IgD-negative memory B cell (primary cell): ENCODE measurements around the gene CDYL. TPM values are rescaled to one million over a fixed set of nuclear protein-coding genes. Genes with fewer than 3 reads are reported as not detected.
"Not testable (repeated sequence)": the region's sequence is repeated elsewhere in the genome, so short reads cannot be mapped to it uniquely, and the experiment has no call there.

Experiments used
- H3K27ac Mint-ChIP-seq, 3 donors: one replicate each; pipeline ENCODE4 v1.8.0; 2020 to 2022; ENCODE audit warnings: mild to moderate bottlenecking in 3 of 3, mixed read lengths in 3 of 3, moderate library complexity in 1 of 3
- H3K27me3 Mint-ChIP-seq: one replicate; pipeline ENCODE4 v1.8.0; 2021; ENCODE audit warnings: mixed read lengths
- H3K36me3 Mint-ChIP-seq: one replicate; pipeline ENCODE4 v1.8.0; 2020; ENCODE audit warnings: mild to moderate bottlenecking, mixed read lengths
- H3K4me1 Mint-ChIP-seq, 3 donors: one replicate each; pipeline ENCODE4 v1.8.0; 2020 to 2022; ENCODE audit warnings: mixed read lengths in 3 of 3, mild to moderate bottlenecking in 1 of 3
- H3K4me3 Mint-ChIP-seq, 4 donors: one replicate each; pipeline ENCODE4 v1.8.0; 2020 to 2022; ENCODE audit warnings: mild to moderate bottlenecking in 4 of 4, mixed read lengths in 4 of 4, moderate library complexity in 3 of 4
- H3K9me3 Mint-ChIP-seq, 3 donors: one replicate each; pipeline ENCODE4 v1.8.0; 2020 to 2021; ENCODE audit warnings: mixed read lengths in 3 of 3, mild to moderate bottlenecking in 1 of 3
- polyA plus RNA-seq: library from polyadenylated mRNA; unstranded; fragments of 300-500 nt; fragmentation: Illumina TruSeq; gene quantifications from one replicate; pipeline ENCODE4 v1.2.3, GENCODE V29; 2021

Gene CDYL
- polyA plus RNA-seq, 1 donor from 2014 or later, result 5.3 TPM

GRCh38 chr6:4973982-4974745 lies 198.0 kb downstream of the CDYL start:
- Mint-ChIP-seq H3K36me3 (peaks cover 10% of the 10 kb centered on the region), H3K4me1 (peaks cover 0 to 3% (median 0%) of the 10 kb centered on the region in 3 donors), H3K27me3 (peaks cover 12% of the 10 kb centered on the region), H3K4me3 (no peak overlapping the region), H3K9me3 (peaks cover 5 to 9% (median 5%) of the 10 kb centered on the region in 3 donors), H3K27ac (no peak overlapping the region)

GRCh38 chr6:4974962-4975361 lies 198.8 kb downstream of the CDYL start:
- Mint-ChIP-seq H3K27ac (no peak overlapping the region), H3K27me3 (peaks cover 12% of the 10 kb centered on the region), H3K9me3 (peaks cover 7 to 15% (median 9%) of the 10 kb centered on the region in 3 donors), H3K36me3 (peaks cover 12% of the 10 kb centered on the region), H3K4me3 (no peak overlapping the region), H3K4me1 (peaks cover 0 to 3% (median 0%) of the 10 kb centered on the region in 3 donors)

- peaks cover 0 to 3% (median 0%) of the 10 kb centered on the region in 3 donors for H3K4me1 Mint-ChIP-seq
Measured at GRCh38 chr6:4975506-4975905, 199.3 kb downstream of the CDYL start.

GRCh38 chr6:4977468-4977867 lies 201.3 kb downstream of the CDYL start:
- Mint-ChIP-seq H3K4me3 (no peak overlapping the region), H3K36me3 (peaks cover 10% of the 10 kb centered on the region), H3K9me3 (peaks cover 9 to 21% (median 10%) of the 10 kb centered on the region in 3 donors), H3K27ac (no peak overlapping the region), H3K4me1 (peaks cover 0 to 3% (median 0%) of the 10 kb centered on the region in 3 donors), H3K27me3 (peaks cover 8% of the 10 kb centered on the region)

More at GRCh38 chr6:4975506-4975905, 199.3 kb downstream of the CDYL start:
- H3K36me3 Mint-ChIP-seq, result peaks cover 12% of the 10 kb centered on the region
- peaks cover 10% of the 10 kb centered on the region for H3K27me3 Mint-ChIP-seq
- H3K4me3 Mint-ChIP-seq, result no peak overlapping the region
- peaks cover 9 to 18% (median 10%) of the 10 kb centered on the region in 3 donors for H3K9me3 Mint-ChIP-seq
- no peak overlapping the region for H3K27ac Mint-ChIP-seq

- Mint-ChIP-seq H3K9me3 (peaks cover 9 to 21% (median 10%) of the 10 kb centered on the region in 3 donors), H3K4me3 (no peak overlapping the region), H3K36me3 (peaks cover 10% of the 10 kb centered on the region), H3K27me3 (peaks cover 6% of the 10 kb centered on the region), H3K27ac (no peak overlapping the region), H3K4me1 (peaks cover 0 to 3% (median 0%) of the 10 kb centered on the region in 3 donors)
Measured at GRCh38 chr6:4979426-4979825, 203.2 kb downstream of the CDYL start.

GRCh38 chr6:4981761-4982160 lies 205.6 kb downstream of the CDYL start:
- peaks cover 5 to 16% (median 8%) of the 10 kb centered on the region in 3 donors for H3K9me3 Mint-ChIP-seq
- H3K4me3 Mint-ChIP-seq, result no peak overlapping the region
- no peak overlapping the region for H3K27ac Mint-ChIP-seq
- H3K36me3 Mint-ChIP-seq, result peaks cover 12% of the 10 kb centered on the region
- H3K4me1 Mint-ChIP-seq, result peaks cover 0 to 3% (median 0%) of the 10 kb centered on the region in 3 donors
- peaks cover 5% of the 10 kb centered on the region for H3K27me3 Mint-ChIP-seq

GRCh38 chr6:4983322-4983721 lies 207.1 kb downstream of the CDYL start:
- Mint-ChIP-seq H3K4me1 (no peaks in the 10 kb centered on the region), H3K36me3 (peaks cover 5% of the 10 kb centered on the region), H3K4me3 (no peak overlapping the region), H3K27ac (no peak overlapping the region), H3K27me3 (peaks cover 4% of the 10 kb centered on the region), H3K9me3 (peaks cover 5 to 12% (median 5%) of the 10 kb centered on the region in 3 donors)

- H3K4me3 Mint-ChIP-seq, result no peak overlapping the region
- no peak overlapping the region for H3K27ac Mint-ChIP-seq
- no peaks in the 10 kb centered on the region for H3K4me1 Mint-ChIP-seq
- H3K36me3 Mint-ChIP-seq, result peaks cover 13% of the 10 kb centered on the region
- H3K27me3 Mint-ChIP-seq, result no peaks in the 10 kb centered on the region
- H3K9me3 Mint-ChIP-seq, result no peaks in the 10 kb centered on the region
Measured at GRCh38 chr6:4986999-4987398, 210.8 kb downstream of the CDYL start.

GRCh38 chr6:4987432-4987831 lies 211.2 kb downstream of the CDYL start:
- peaks cover 13% of the 10 kb centered on the region for H3K36me3 Mint-ChIP-seq
- H3K4me1 Mint-ChIP-seq, result no peaks in the 10 kb centered on the region
- no peak overlapping the region for H3K4me3 Mint-ChIP-seq
- H3K27me3 Mint-ChIP-seq, result no peaks in the 10 kb centered on the region
- H3K9me3 Mint-ChIP-seq, result no peaks in the 10 kb centered on the region
- H3K27ac Mint-ChIP-seq, result no peak overlapping the region

- Mint-ChIP-seq H3K27ac (no peak overlapping the region), H3K4me1 (no peaks in the 10 kb centered on the region), H3K36me3 (peaks cover 31% of the 10 kb centered on the region), H3K9me3 (no peaks in the 10 kb centered on the region), H3K27me3 (no peaks in the 10 kb centered on the region), H3K4me3 (no peak overlapping the region)
Measured at GRCh38 chr6:4994741-4995140, 218.5 kb downstream of the CDYL start.

- Mint-ChIP-seq H3K36me3 (peaks cover 22% of the 10 kb centered on the region), H3K27ac (no peak overlapping the region), H3K9me3 (no peaks in the 10 kb centered on the region), H3K4me3 (peak overlapping the region in 1 of 4 donors; percentile 29), H3K4me1 (no peaks in the 10 kb centered on the region), H3K27me3 (no peaks in the 10 kb centered on the region)
Measured at GRCh38 chr6:4997862-4998261, 221.7 kb downstream of the CDYL start.

GRCh38 chr6:4999586-4999985 lies 223.4 kb downstream of the CDYL start:
- H3K4me3 Mint-ChIP-seq, result no peak overlapping the region
- H3K27me3 Mint-ChIP-seq, result no peaks in the 10 kb centered on the region
- no peak overlapping the region for H3K27ac Mint-ChIP-seq
- peaks cover 21% of the 10 kb centered on the region for H3K36me3 Mint-ChIP-seq
- peaks cover 2 to 11% (median 7%) of the 10 kb centered on the region in 3 donors for H3K4me1 Mint-ChIP-seq
- no peaks in the 10 kb centered on the region for H3K9me3 Mint-ChIP-seq

- H3K4me1 Mint-ChIP-seq, result peaks cover 2 to 11% (median 9%) of the 10 kb centered on the region in 3 donors
- peak within 1 kb of the TSS; percentile 90 to 98 (median 94) for H3K4me3 Mint-ChIP-seq
- peaks cover 4% of the 10 kb centered on the region for H3K36me3 Mint-ChIP-seq
- H3K27ac Mint-ChIP-seq, result peak within 1 kb of the TSS; percentile 90 to 97 (median 96)
- no peaks in the 10 kb centered on the region for H3K27me3 Mint-ChIP-seq
- H3K9me3 Mint-ChIP-seq, result no peaks in the 10 kb centered on the region
Measured at GRCh38 chr6:5003604-5004372, 227.6 kb downstream of the CDYL start, which contains the start of gene RPP40. TSS of gene RPP40 (minus strand) at chr6:5004037. CDS start at chr6:5004002, 35 bp downstream.

GRCh38 chr6:5004373-5005037 lies 228.3 kb downstream of the CDYL start:
- H3K4me3 Mint-ChIP-seq, result peak overlapping the region; percentile 90 to 98 (median 94)
- H3K27me3 Mint-ChIP-seq, result no peaks in the 10 kb centered on the region
- H3K4me1 Mint-ChIP-seq, result peaks cover 2 to 11% (median 9%) of the 10 kb centered on the region in 3 donors
- no peaks in the 10 kb centered on the region for H3K9me3 Mint-ChIP-seq
- peak overlapping the region; percentile 90 to 97 (median 96) for H3K27ac Mint-ChIP-seq
- peaks cover 3% of the 10 kb centered on the region for H3K36me3 Mint-ChIP-seq

- peak overlapping the region in 3 of 4 donors; percentile 39 to 91 (median 55) for H3K4me3 Mint-ChIP-seq
- not testable (repeated sequence) for H3K36me3 Mint-ChIP-seq, H3K27me3 Mint-ChIP-seq, H3K9me3 Mint-ChIP-seq, H3K27ac Mint-ChIP-seq
- peaks cover 2 to 11% (median 9%) of the 10 kb centered on the region in 3 donors for H3K4me1 Mint-ChIP-seq
Measured at GRCh38 chr6:5005038-5005433, 228.8 kb downstream of the CDYL start.
